ENCODE data around the gene PRPF8. TPM values are rescaled to one million over a fixed set of nuclear protein-coding genes. Genes with fewer than 3 reads are reported as not detected.

Gene PRPF8
- total RNA-seq, 1 donor from 2014 or later = 57.7 TPM

DNA sequence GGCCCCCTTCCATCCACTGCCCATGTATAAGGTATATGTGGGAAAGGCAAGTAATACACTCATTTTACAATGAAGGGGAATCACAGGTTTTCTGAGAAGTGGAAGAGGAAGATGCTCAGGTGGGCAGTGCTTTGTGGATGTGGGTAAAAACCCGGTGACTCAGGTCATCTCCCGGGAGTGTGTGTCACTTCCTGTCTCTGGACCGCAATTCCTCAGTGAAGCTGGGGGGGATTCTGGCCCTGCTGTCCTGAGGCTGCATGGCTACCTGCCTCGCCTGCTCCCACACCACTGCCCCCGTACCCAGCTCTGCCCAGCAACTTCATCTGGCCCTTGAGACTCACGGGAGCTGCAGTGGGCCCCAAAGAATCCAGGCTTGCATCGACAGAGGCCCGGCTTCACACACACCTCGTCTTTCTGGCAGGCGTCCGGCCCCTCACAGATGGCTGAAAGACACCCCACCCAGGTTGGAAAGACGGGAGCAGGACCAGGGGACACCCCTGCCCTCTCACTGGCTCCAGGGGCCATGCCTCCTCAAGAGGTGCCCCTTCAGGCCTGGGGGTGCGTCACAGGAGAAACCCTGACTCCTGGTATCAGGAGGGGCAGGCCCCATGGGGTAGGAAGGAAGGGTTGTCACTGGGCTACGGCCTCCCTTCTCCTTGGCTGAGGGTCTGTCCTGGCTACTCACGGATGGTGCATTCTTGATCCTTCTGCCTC, 40.0 kb downstream of the PRPF8 start:
- Histone ChIP-seq H3K36me3 (ENCODE audit: control insufficient read depth, insufficient read depth, low read length) (peaks cover 2% of the 10 kb centered on the region), H3K4me3 (ENCODE audit: low read depth, low read length) (no peak overlapping the region), H3K27me3 (ENCODE audit: control insufficient read depth, insufficient read depth, low read length) (no peaks in the 10 kb centered on the region)
- FAIRE-seq = no peak
- TF ChIP-seq, protein P1, sequence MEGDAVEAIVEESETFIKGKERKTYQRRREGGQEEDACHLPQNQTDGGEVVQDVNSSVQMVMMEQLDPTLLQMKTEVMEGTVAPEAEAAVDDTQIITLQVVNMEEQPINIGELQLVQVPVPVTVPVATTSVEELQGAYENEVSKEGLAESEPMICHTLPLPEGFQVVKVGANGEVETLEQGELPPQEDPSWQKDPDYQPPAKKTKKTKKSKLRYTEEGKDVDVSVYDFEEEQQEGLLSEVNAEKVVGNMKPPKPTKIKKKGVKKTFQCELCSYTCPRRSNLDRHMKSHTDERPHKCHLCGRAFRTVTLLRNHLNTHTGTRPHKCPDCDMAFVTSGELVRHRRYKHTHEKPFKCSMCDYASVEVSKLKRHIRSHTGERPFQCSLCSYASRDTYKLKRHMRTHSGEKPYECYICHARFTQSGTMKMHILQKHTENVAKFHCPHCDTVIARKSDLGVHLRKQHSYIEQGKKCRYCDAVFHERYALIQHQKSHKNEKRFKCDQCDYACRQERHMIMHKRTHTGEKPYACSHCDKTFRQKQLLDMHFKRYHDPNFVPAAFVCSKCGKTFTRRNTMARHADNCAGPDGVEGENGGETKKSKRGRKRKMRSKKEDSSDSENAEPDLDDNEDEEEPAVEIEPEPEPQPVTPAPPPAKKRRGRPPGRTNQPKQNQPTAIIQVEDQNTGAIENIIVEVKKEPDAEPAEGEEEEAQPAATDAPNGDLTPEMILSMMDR (IDR thresholded peaks at IDR 0.05; ENCODE audit: insufficient read depth, low read length, severe bottlenecking) = no peak
- peak; percentile 77 for DNase-seq (ENCODE audit: low read depth)

DNA sequence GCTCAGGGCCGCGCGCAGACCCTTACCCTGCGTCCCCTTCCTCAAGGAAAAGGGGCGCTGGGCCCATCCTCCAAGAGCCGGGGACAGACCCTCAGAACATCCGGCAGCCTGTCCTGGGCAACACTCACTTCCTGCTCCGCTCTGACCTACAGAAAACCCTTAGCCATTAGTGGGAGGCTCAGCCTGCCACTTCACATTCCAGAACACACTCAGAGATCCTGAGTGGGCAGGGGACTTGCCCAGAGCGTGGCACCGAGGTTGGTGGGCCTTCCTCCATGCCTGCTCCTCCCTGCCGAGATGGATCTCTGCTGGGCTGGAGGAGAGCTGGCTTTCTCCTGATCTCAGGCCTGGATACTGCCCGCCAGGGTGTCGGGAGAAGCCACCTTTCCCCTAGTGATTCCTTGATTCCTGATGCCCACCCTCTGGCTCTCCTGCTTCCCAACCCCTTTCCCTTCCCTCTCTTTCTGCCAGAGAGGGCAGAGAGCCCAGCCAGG, 40.6 kb downstream of the PRPF8 start:
- TF ChIP-seq, protein P1 (IDR thresholded peaks at IDR 0.05; ENCODE audit: insufficient read depth, low read length, severe bottlenecking) = no peak
- H3K27me3 ChIP-seq (ENCODE audit: control insufficient read depth, insufficient read depth, low read length) = no peaks in the 10 kb centered on the region
- H3K36me3 ChIP-seq (ENCODE audit: control insufficient read depth, insufficient read depth, low read length) = peaks cover 2% of the 10 kb centered on the region
- peak overlapping the region; percentile 35 for H3K4me3 ChIP-seq (ENCODE audit: low read depth, low read length)
- FAIRE-seq = no peak
- no peak for DNase-seq (ENCODE audit: low read depth)

DNA sequence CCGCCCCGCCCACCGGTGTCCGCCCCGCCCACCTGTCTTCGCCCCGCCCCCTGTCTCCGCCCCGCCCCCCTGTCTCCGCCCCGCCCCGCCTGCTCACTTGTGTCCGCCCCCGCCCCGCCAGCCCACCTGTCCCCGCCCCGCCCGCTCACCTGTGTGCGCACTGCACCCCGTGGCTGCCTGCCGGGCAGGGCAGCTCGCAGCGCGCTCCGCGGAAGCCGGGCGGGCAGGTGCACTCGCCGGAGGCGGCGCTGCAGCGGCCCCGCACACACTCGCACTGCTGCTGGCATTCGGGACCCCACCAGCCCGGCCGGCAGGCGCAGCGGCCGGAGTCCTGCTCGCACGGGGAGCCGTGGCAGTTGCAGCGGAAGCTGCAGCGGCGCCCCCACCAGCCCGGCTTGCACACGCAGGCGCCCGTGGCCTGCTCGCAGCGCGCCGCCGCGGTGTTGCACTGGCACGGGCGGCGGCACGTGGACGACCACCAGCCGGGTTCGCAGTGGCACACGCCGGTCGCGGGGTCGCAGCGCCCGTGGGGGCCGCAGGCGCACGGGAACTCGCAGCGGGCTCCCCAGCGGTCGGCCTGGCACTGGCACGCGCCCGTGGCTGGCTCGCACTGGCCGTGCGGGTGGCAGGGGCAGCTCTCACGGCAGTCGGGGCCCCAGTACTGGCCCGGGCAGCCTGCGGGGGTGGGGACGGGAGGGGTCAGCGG, 41.2 kb downstream of the PRPF8 start:
- TF ChIP-seq, protein P1 (IDR thresholded peaks at IDR 0.05; ENCODE audit: insufficient read depth, low read length, severe bottlenecking) = peak; percentile 35
- FAIRE-seq = no peak
- peak; percentile 40 for DNase-seq (ENCODE audit: low read depth)
- Histone ChIP-seq H3K4me3 (ENCODE audit: low read depth, low read length) (peak overlapping the region; percentile 35), H3K36me3 (ENCODE audit: control insufficient read depth, insufficient read depth, low read length) (peaks cover 2% of the 10 kb centered on the region), H3K27me3 (ENCODE audit: control insufficient read depth, insufficient read depth, low read length) (no peaks in the 10 kb centered on the region)

DNA sequence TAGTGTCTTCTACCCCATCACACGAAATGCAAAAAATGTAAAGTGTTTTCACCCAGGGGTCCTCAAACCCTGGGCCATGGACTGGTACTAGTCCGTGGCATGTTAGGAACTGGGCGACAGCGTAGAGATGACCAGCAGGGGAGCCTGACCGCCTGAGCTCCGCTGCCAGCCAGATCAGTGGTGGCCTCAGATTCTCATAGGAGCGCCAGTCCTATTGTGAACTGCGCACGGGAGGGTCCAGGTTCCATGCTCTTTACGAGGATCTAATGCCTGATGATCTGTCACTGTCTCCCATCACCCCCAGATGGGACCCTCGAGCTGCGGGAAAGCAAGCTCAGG, 43.6 kb downstream of the PRPF8 start:
- FAIRE-seq (no peak), DNase-seq (ENCODE audit: low read depth) (no peak)
- Histone ChIP-seq H3K27me3 (ENCODE audit: control insufficient read depth, insufficient read depth, low read length) (no peaks in the 10 kb centered on the region), H3K4me3 (ENCODE audit: low read depth, low read length) (no peak overlapping the region), H3K36me3 (ENCODE audit: control insufficient read depth, insufficient read depth, low read length) (no peaks in the 10 kb centered on the region)
- TF ChIP-seq, protein P1 (IDR thresholded peaks at IDR 0.05; ENCODE audit: insufficient read depth, low read length, severe bottlenecking) = no peak

DNA sequence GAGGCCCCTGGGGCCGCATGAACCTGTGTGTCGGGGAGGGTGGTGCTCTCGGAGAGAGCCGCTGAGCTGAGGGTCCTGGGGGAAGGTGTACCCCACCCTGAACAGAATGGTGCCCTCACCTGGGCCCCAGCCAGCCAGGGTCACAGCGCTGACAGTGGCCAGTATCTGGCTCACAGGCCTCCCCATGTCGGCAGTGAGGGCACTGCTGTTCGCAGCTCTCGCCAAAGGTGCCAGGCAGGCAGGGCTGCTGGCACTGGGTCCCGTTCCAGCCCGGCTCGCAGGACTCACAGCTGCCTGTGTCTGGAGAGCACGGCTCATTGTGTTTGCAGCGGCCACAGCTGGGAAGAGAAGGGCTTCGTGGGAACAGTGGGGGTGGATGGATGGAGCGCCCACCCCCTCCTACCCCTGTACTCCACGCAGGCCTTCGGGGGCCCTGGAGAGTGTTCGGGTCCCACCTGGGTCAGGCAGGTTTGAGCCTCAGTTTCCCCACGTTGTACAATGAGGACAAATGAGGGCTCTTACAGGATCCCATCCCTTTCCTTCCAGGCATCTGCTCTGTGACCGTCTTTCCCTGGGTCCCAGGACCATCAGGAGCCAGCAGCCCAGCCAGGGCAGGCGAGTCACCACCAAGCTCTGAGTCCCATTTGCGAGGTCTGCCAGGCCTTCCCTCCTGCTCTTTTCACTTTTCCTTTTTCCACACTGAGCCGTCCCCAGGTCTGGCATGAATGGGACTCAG, 44.2 kb downstream of the PRPF8 start:
- TF ChIP-seq, protein P1 (IDR thresholded peaks at IDR 0.05; ENCODE audit: insufficient read depth, low read length, severe bottlenecking) = no peak
- DNase-seq (ENCODE audit: low read depth) (no peak), FAIRE-seq (no peak)
- H3K27me3 ChIP-seq (ENCODE audit: control insufficient read depth, insufficient read depth, low read length) = no peaks in the 10 kb centered on the region
- H3K4me3 ChIP-seq (ENCODE audit: low read depth, low read length) = no peak overlapping the region
- no peaks in the 10 kb centered on the region for H3K36me3 ChIP-seq (ENCODE audit: control insufficient read depth, insufficient read depth, low read length)
